ACHN (cell line): Measurements from ENCODE around the gene SCAMP1.
"Not testable (repeated sequence)": the region's sequence is repeated elsewhere in the genome, so short reads cannot be mapped to it uniquely, and the experiment has no call there.

ENCODE experiments used
- DNase-seq: peaks from one replicate; pipeline ENCODE4 v3.0.0-alpha.2; 2015
- in situ Hi-C: cut with HindIII; loops from 2 replicates; pipeline ENCODE4 v1.10.0; 2017; ENCODE audit warnings: low sequenced_read_pairs, low pct_ligation_motif_present, low pct_unique_long_range_greater_than_20kb

SCAMP1 gene

GRCh38 chr5:78407458-78407857 lies 47.0 kb downstream of the SCAMP1 start:
- no peak for DNase-seq
- in situ Hi-C loops: no loop called here

- in situ Hi-C loops: no loop called here
Measured at GRCh38 chr5:78411586-78411985, 51.2 kb downstream of the SCAMP1 start.

GRCh38 chr5:78416677-78417425 lies 56.4 kb downstream of the SCAMP1 start:
- in situ Hi-C loops: no loop called here

More at GRCh38 chr5:78411586-78411985, 51.2 kb downstream of the SCAMP1 start:
- DNase-seq: no peak

GRCh38 chr5:78419396-78419795 lies 59.0 kb downstream of the SCAMP1 start:
- in situ Hi-C loops: no loop called here

More at GRCh38 chr5:78416677-78417425, 56.4 kb downstream of the SCAMP1 start:
- no peak for DNase-seq

GRCh38 chr5:78420548-78420947 lies 60.1 kb downstream of the SCAMP1 start:
- DNase-seq: no peak
- in situ Hi-C loops: no loop called here

More at GRCh38 chr5:78419396-78419795, 59.0 kb downstream of the SCAMP1 start:
- no peak for DNase-seq

- in situ Hi-C loops: no loop called here
- no peak for DNase-seq
Measured at GRCh38 chr5:78424665-78425064, 64.2 kb downstream of the SCAMP1 start.

- in situ Hi-C loops: no loop called here
- no peak for DNase-seq
Measured at GRCh38 chr5:78429332-78429980, 69.0 kb downstream of the SCAMP1 start.

- in situ Hi-C loops: no loop called here
- DNase-seq: no peak
Measured at GRCh38 chr5:78430866-78431265, 70.4 kb downstream of the SCAMP1 start.

- in situ Hi-C loops: no loop called here
- no peak for DNase-seq
Measured at GRCh38 chr5:78433972-78434371, 73.6 kb downstream of the SCAMP1 start.

GRCh38 chr5:78447775-78448424 lies 87.5 kb downstream of the SCAMP1 start:
- DNase-seq: no peak
- in situ Hi-C loops: no loop called here

- in situ Hi-C loops: no loop called here
- DNase-seq: no peak
Measured at GRCh38 chr5:78449103-78449502, 88.7 kb downstream of the SCAMP1 start.

GRCh38 chr5:78457507-78457906 lies 97.1 kb downstream of the SCAMP1 start:
- DNase-seq, in situ Hi-C loops: not testable (repeated sequence)

GRCh38 chr5:78458843-78459242 lies 98.4 kb downstream of the SCAMP1 start:
- in situ Hi-C loops: no loop called here
- DNase-seq: no peak

- in situ Hi-C loops: no loop called here
- no peak for DNase-seq
Measured at GRCh38 chr5:78467140-78467539, 106.7 kb downstream of the SCAMP1 start.

GRCh38 chr5:78467752-78468357 lies 107.4 kb downstream of the SCAMP1 start:
- peak; percentile 49 for DNase-seq
- in situ Hi-C loops: no loop called here

GRCh38 chr5:78471896-78472295 lies 111.5 kb downstream of the SCAMP1 start:
- no peak for DNase-seq
- in situ Hi-C loops: no loop called here

GRCh38 chr5:78472469-78473106 lies 112.2 kb downstream of the SCAMP1 start:
- in situ Hi-C loops: no loop called here
- DNase-seq: peak; percentile 33

GRCh38 chr5:78473751-78474150 lies 113.3 kb downstream of the SCAMP1 start:
- in situ Hi-C loops: no loop called here

GRCh38 chr5:78475370-78475769 lies 115.0 kb downstream of the SCAMP1 start:
- in situ Hi-C loops: no loop called here
- no peak for DNase-seq

More at GRCh38 chr5:78473751-78474150, 113.3 kb downstream of the SCAMP1 start:
- no peak for DNase-seq
